HepG2 (cell line): ENCODE data around the gene POLG2. TPM values are rescaled to one million over a fixed set of nuclear protein-coding genes. Genes with fewer than 3 reads are reported as not detected.

Experiments
- ETV5 ChIP-seq: IDR thresholded peaks from 2 replicates; pipeline ENCODE4 v1.6.1; 2018; ENCODE audit warnings: missing biosample characterization, missing genetic modification reagents, inconsistent platforms, borderline replicate concordance
- FOXA1 ChIP-seq, 2 experiments: fragments of 450-650 bp in 1 of 2; sonication (generic) in 1 of 2; formaldehyde crosslinking in 1 of 2; IDR thresholded peaks; 2 replicates each; pipeline versions ENCODE4 v1.4.0 to v1.6.1; 2016 to 2020; ENCODE audit warnings: missing genetic modification reagents in 1 of 2
- JARID2 ChIP-seq: sonication (generic); formaldehyde crosslinking; IDR thresholded peaks from 2 replicates; pipeline ENCODE4 v1.8.1; 2023; ENCODE audit warnings: missing genetic modification reagents, inconsistent platforms; ENCODE audit not compliant: insufficient replicate concordance
- MTA3 ChIP-seq: sonication (generic); formaldehyde crosslinking; IDR thresholded peaks from 2 replicates; pipeline ENCODE4 v1.4.0; 2020; ENCODE audit warnings: missing genetic modification reagents
- NFYB ChIP-seq: sonication (generic); formaldehyde crosslinking; IDR thresholded peaks from 2 replicates; pipeline ENCODE4 v1.4.0; 2020; ENCODE audit warnings: missing genetic modification reagents
- NR3C1 ChIP-seq: sonication (generic); formaldehyde crosslinking; IDR thresholded peaks from 2 replicates; pipeline ENCODE4 v1.4.0; 2020; ENCODE audit warnings: missing genetic modification reagents
- PAX8 ChIP-seq: sonication (generic); formaldehyde crosslinking; IDR thresholded peaks from 2 replicates; pipeline ENCODE4 v1.8.0; 2022; ENCODE audit warnings: mild to moderate bottlenecking, missing genetic modification reagents, borderline replicate concordance
- PBX2 ChIP-seq: IDR thresholded peaks from 2 replicates; pipeline ENCODE4 v1.6.1; 2016; ENCODE audit warnings: control low read depth
- PBX3 ChIP-seq: sonication (generic); formaldehyde crosslinking; IDR thresholded peaks from 2 replicates; pipeline ENCODE4 v1.8.1; 2023; ENCODE audit warnings: missing genetic modification reagents, inconsistent platforms, borderline replicate concordance
- SIN3B ChIP-seq: fragments of 150-350 bp; IDR thresholded peaks from 2 replicates; pipeline ENCODE4 v1.6.1; 2014; ENCODE audit warnings: low read length
- SRSF4 ChIP-seq: fragments of 200-400 bp; formaldehyde crosslinking; IDR thresholded peaks from one replicate; pipeline ENCODE4 v1.6.1; 2018; ENCODE audit warnings: mild to moderate bottlenecking, low read depth, low read length, moderate library complexity; ENCODE audit not compliant: poor library complexity, severe bottlenecking
- ZFY ChIP-seq: sonication (generic); formaldehyde crosslinking; IDR thresholded peaks from 2 replicates; pipeline ENCODE4 v1.4.0; 2020; ENCODE audit warnings: missing genetic modification reagents
- ZKSCAN8 ChIP-seq: IDR thresholded peaks from 2 replicates; pipeline ENCODE4 v1.6.1; 2016; ENCODE audit warnings: borderline replicate concordance, missing genetic modification reagents, missing compliant biosample characterization
- ZNF282 ChIP-seq: fragments of 450-650 bp; IDR thresholded peaks from 2 replicates; pipeline ENCODE4 v1.6.1; 2018; ENCODE audit not compliant: partially characterized antibody
- ZNF615 ChIP-seq: sonication (generic); formaldehyde crosslinking; IDR thresholded peaks from 2 replicates; pipeline ENCODE4 v1.5.0; 2020; ENCODE audit warnings: mild to moderate bottlenecking, missing genetic modification reagents, borderline replicate concordance
- ZNF766 ChIP-seq: sonication (generic); formaldehyde crosslinking; IDR thresholded peaks from 2 replicates; pipeline ENCODE4 v1.5.0; 2020; ENCODE audit warnings: missing genetic modification reagents, borderline replicate concordance
- ZNF776 ChIP-seq: sonication (generic); formaldehyde crosslinking; IDR thresholded peaks from 2 replicates; pipeline ENCODE4 v1.4.0; 2020; ENCODE audit warnings: mild to moderate bottlenecking, missing genetic modification reagents
- ZNF83 ChIP-seq: sonication (generic); formaldehyde crosslinking; IDR thresholded peaks from 2 replicates; pipeline ENCODE4 v1.4.0; 2020; ENCODE audit warnings: missing genetic modification reagents, mild to moderate bottlenecking, borderline replicate concordance
- polyA plus RNA-seq, 8 experiments: library from polyadenylated mRNA; depleted of rRNA in 3 of 8; stranded (reverse) in 7 of 8; unstranded in 1 of 8; fragments of >200 nt; fragmentation: Illumina TruSeq in 4 of 8; extraction: Trizol in 4 of 8; gene quantifications; 2 replicates each; pipeline versions ENCODE4 v1.2.1 to v1.2.3, GENCODE V29; 2011 to 2016; ENCODE audit warnings: low read depth in 4 of 8, missing spikeins in 1 of 8, mixed read lengths in 1 of 8; ENCODE audit not compliant: insufficient read depth in 1 of 8
- total RNA-seq, 5 experiments: library from RNA; depleted of rRNA; stranded (reverse); fragments of >200 nt; fragmentation: Illumina TruSeq; extraction: Trizol; gene quantifications; 2 replicates each; pipeline ENCODE4 v1.2.3, GENCODE V29; 2016; ENCODE audit warnings: low read depth in 1 of 5
- TF ChIP-seq, protein P1 (sequence below): IDR thresholded peaks from 2 replicates; pipeline ENCODE4 v1.6.1; 2016; ENCODE audit warnings: missing biosample characterization, missing genetic modification reagents, low read depth
- TF ChIP-seq, protein P2 (sequence below): sonication (generic); formaldehyde crosslinking; IDR thresholded peaks from 2 replicates; pipeline ENCODE4 v1.5.0; 2020; ENCODE audit warnings: mild to moderate bottlenecking, missing genetic modification reagents, moderate library complexity
- TF ChIP-seq, protein P3 (sequence below): IDR thresholded peaks from 2 replicates; pipeline ENCODE4 v1.6.1; 2016; ENCODE audit warnings: missing compliant biosample characterization, missing genetic modification reagents, borderline replicate concordance

POLG2 gene
- total and polyA plus RNA-seq, 2 of the 13 experiments (the other 11 are each of a cell fraction or from before 2014, with no cell fraction given): 21.1 to 25.5 TPM

DNA sequence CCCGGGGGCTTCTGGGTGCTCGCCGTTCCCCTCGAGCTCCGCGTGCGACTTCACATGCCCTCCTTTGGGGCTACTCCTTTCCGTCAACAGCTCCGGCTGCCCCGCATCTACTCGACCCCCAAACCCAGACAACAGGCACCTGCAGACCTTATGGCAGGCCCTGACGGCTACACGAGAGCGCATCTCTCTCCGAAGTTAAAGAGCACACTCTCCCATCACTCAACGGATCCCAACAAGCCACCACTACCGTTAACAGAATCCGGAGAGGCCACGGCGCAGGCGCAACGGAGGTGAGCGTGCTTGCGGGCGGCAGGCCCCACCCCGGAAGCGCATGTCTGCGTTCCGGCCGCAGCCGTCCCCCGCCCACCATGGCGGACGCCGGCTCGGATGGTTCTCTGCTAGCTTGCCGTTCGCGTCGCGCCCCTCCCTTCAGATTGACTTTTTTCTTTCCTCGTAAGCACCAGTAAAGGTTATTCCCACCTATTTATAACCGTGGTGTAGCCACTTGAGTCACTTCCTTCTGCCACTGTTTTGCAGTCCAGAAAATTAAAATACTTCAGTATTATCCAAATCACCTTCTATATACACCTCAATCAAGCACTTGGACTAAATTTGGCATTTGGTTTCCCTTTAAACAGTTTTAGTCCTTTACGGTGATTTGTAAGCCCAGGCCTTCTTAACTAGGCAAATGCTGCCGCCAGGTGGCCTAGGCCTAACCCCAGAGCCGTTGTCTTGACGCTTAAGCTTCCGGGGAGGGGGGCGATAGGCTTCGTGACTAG, at the start of gene POLG2 (continued):
- TF ChIP-seq, protein P1, sequence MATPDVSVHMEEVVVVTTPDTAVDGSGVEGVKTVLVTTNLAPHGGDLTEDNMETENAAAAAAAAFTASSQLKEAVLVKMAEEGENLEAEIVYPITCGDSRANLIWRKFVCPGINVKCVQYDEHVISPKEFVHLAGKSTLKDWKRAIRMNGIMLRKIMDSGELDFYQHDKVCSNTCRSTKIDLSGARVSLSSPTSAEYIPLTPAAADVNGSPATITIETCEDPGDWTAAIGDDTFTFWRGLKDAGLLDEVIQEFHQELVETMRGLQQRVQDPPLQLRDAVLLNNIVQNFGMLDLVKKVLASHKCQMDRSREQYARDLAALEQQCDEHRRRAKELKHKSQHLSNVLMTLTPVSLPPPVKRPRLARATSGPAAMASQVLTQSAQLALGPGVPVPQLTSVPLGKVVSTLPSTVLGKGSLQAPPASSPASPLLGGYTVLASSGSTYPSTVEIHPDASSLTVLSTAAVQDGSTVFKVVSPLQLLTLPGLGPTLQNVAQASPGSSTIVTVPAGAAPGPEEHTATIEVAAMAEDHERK (CRISPR knock-in tag): peak; percentile 85
- TF ChIP-seq ZNF282 (no peak), ZNF776 (peak; percentile 94), ZNF83 (peak; percentile 97; the same call in 1 of the 2 replicates), ETV5 (CRISPR knock-in tag) (peak; percentile 95), PBX3 (CRISPR knock-in tag) (no peak), PBX2 (no peak; the same call in 1 of the 2 replicates), MTA3 (CRISPR knock-in tag) (no peak), ZFY (peak; percentile 71), NR3C1 (CRISPR knock-in tag) (no peak), ZNF615 (CRISPR knock-in tag) (peak; percentile 8; the same call in 1 of the 2 replicates), NFYB (peak; percentile 19; the same call in 1 of the 2 replicates), SIN3B (no peak), FOXA1 (IDR thresholded peaks at IDR 0.05) (no peak), FOXA1 (CRISPR knock-in tag; IDR thresholded peaks at IDR 0.05) (0 out of 2 replicates have a peak, but pooled peaks have one; percentile 16), SRSF4 (no peak), ZNF766 (peak; percentile 46; the same call in 1 of the 2 replicates), ZKSCAN8 (CRISPR knock-in tag) (no peak; the same call in 1 of the 2 replicates), JARID2 (CRISPR knock-in tag) (no peak), PAX8 (CRISPR knock-in tag) (peak; percentile 51; the same call in 1 of the 2 replicates)
- TF ChIP-seq, protein P2, sequence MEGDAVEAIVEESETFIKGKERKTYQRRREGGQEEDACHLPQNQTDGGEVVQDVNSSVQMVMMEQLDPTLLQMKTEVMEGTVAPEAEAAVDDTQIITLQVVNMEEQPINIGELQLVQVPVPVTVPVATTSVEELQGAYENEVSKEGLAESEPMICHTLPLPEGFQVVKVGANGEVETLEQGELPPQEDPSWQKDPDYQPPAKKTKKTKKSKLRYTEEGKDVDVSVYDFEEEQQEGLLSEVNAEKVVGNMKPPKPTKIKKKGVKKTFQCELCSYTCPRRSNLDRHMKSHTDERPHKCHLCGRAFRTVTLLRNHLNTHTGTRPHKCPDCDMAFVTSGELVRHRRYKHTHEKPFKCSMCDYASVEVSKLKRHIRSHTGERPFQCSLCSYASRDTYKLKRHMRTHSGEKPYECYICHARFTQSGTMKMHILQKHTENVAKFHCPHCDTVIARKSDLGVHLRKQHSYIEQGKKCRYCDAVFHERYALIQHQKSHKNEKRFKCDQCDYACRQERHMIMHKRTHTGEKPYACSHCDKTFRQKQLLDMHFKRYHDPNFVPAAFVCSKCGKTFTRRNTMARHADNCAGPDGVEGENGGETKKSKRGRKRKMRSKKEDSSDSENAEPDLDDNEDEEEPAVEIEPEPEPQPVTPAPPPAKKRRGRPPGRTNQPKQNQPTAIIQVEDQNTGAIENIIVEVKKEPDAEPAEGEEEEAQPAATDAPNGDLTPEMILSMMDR (CRISPR knock-in tag): peak; percentile 79
- TF ChIP-seq, protein P3, sequence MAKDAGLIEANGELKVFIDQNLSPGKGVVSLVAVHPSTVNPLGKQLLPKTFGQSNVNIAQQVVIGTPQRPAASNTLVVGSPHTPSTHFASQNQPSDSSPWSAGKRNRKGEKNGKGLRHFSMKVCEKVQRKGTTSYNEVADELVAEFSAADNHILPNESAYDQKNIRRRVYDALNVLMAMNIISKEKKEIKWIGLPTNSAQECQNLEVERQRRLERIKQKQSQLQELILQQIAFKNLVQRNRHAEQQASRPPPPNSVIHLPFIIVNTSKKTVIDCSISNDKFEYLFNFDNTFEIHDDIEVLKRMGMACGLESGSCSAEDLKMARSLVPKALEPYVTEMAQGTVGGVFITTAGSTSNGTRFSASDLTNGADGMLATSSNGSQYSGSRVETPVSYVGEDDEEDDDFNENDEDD: 0 out of 2 replicates have a peak, but pooled peaks have one; percentile 7
